GM12874 (cell line): ENCODE results near the gene GNG7.

ENCODE experiments used
- TF ChIP-seq, protein P1 (sequence below): IDR thresholded peaks from 2 replicates; pipeline ENCODE4 v1.5.1; 2011; ENCODE audit warnings: low read depth, mild to moderate bottlenecking, control low read depth, low read length, moderate library complexity; ENCODE audit not compliant: insufficient read depth

The GNG7 gene

GRCh38 chr19:2495651-2496316 is 206.7 kb downstream of the GNG7 start:
- TF ChIP-seq, protein P1, sequence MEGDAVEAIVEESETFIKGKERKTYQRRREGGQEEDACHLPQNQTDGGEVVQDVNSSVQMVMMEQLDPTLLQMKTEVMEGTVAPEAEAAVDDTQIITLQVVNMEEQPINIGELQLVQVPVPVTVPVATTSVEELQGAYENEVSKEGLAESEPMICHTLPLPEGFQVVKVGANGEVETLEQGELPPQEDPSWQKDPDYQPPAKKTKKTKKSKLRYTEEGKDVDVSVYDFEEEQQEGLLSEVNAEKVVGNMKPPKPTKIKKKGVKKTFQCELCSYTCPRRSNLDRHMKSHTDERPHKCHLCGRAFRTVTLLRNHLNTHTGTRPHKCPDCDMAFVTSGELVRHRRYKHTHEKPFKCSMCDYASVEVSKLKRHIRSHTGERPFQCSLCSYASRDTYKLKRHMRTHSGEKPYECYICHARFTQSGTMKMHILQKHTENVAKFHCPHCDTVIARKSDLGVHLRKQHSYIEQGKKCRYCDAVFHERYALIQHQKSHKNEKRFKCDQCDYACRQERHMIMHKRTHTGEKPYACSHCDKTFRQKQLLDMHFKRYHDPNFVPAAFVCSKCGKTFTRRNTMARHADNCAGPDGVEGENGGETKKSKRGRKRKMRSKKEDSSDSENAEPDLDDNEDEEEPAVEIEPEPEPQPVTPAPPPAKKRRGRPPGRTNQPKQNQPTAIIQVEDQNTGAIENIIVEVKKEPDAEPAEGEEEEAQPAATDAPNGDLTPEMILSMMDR = no peak

DNA sequence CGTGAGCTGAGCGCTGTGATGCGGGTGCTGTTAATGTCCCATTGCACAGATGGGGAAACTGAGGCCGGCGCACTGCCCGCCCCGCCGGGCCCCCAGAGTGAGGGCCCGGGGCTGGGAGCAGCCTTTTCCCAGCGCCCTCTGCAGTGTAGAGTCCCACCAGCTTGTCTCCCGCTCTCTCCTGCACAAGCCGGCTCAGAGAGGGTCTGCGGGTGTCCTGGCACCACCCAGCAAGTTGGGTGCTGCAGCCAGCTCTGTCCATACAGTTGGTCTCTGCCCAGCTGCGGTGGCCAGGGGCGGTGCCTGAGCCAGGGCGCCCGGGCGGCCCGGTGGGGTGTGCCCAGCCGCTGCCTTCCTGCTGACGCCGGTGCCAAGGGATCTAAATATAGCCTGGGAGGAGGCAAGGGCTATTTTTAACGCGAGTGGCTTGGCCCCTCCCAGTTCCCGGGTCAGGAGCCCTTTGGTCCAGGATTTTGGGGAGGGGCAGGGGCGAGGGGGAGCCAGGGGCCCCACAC is 207.3 kb downstream of the GNG7 start:
- TF ChIP-seq, protein P1 = no peak

GRCh38 chr19:2494447-2495129 is 207.9 kb downstream of the GNG7 start:
- TF ChIP-seq, protein P1 = no peak

DNA sequence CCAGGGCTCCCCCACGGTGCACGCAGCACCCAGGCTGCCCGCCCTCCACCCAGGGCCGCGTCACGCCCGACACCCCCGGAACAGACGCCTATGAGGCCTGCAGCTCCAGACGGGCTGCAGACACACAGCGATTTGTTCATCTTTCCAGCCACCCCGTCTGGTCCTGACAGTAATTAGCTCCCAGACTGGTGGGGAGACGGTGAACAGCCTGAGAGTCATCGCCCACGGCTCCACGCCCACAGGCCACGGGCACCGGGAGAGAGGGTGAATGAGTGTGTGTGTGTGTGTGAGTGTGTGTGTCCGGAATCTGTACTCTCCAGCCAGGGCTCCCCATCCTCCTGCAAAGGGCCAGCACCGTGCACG is 208.4 kb downstream of the GNG7 start:
- TF ChIP-seq, protein P1 = no peak

DNA sequence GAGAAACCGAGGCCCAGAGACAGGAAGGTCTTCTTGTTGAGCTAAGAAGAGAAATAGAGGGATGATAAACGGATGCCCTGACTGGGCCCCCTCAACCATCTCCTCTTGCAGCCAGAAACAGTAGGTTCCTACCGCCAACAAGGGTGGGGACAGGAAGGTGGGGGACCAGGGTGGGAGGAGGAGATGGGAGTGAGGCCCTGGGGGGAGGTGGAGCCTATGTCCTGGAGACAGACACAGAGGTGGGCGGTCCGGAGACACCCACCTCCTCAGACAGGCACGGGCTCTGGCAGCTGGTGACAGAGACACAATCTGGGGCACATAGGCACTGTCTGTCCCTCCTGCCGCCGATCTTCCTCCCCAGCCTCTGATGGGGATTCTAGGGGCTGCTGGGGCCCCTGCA is 209.6 kb downstream of the GNG7 start:
- TF ChIP-seq, protein P1 = no peak

DNA sequence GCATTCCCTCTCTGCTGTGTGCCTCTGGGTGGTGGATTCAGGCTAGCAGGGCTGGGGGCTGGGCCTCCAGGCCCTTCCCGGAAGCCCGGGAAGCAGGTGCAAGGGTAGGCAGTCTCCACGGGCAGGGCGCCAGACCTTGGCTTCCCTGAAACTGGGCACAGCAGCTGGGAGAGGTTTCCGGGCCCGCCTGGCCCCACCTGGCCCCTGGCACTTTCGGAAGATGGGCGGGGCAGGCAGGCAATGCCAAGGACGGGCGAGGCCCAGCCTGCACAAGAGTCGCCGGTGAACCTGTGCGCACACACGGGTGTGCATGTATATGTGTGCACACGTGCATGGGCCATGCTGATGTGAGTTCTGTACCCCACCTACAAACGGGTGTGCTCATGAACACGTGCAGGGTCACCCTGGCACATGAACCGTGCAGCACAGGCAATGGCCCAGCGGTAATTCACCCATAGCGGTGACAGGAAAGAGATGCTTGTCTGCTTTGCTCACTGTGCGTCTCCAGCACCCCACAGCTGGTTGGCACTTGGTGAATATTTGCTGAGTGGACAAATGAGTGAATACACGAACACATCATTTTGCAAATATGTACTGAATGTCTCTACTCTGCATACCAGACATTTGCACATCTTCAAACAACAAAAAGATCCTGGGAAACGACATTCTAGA is 211.2 kb downstream of the GNG7 start:
- TF ChIP-seq, protein P1 = no peak

- TF ChIP-seq, protein P1 = no peak
These were observed 211.8 kb downstream of the GNG7 start for GRCh38 chr19:2490659-2491058.
